OCI-LY7 (cell line): ENCODE results near the gene ARHGAP26. TPM values are rescaled to one million over a fixed set of nuclear protein-coding genes. Genes with fewer than 3 reads are reported as not detected.

Experiments used
- BruUV-seq: library from RNA; stranded (reverse); fragments of 400-500 nt; replicated peaks from 2 replicates; lab custom pipeline; 2021; lab: Mats Ljungman, UMichigan
- CTCF ChIA-PET: fragments of 300-600 bp; sonication (Branson Sonifier 250); formaldehyde crosslinking; loops from one replicate; lab custom pipeline; 2022; ENCODE audit warnings: antibody characterized with exemption; ENCODE audit not compliant: unreplicated experiment; lab: Charles Lee
- POLR2A ChIA-PET: fragments of 300-600 bp; sonication (Branson Sonifier 250); formaldehyde crosslinking; loops from one replicate; lab custom pipeline; 2022; ENCODE audit warnings: antibody characterized with exemption; lab: Charles Lee
- DNase-seq: peaks from one replicate; pipeline ENCODE4 v3.0.0-alpha.2; 2015; ENCODE audit warnings: low spot score
- H2AFZ ChIP-seq: fragments of 200-600 bp; sonication (generic), shearing (Covaris generic); 2 replicates; pipeline ENCODE4 v1.6.1; 2014; ENCODE audit warnings: mild to moderate bottlenecking, antibody characterized with exemption, low read length, moderate library complexity
- H3K27ac ChIP-seq: fragments of 200-600 bp; sonication (generic); 2 replicates; pipeline ENCODE4 v1.5.1; 2014; ENCODE audit warnings: mixed run types, low read depth, mild to moderate bottlenecking, moderate library complexity, low read length, inconsistent platforms; ENCODE audit not compliant: poor library complexity, severe bottlenecking
- H3K36me3 ChIP-seq: fragments of 200-600 bp; sonication (generic); 2 replicates; pipeline ENCODE4 v1.6.1; 2014; ENCODE audit warnings: mild to moderate bottlenecking, antibody characterized with exemption, low read length, moderate library complexity, mixed read lengths; ENCODE audit not compliant: insufficient read depth
- H3K4me1 ChIP-seq: fragments of 200-600 bp; sonication (generic); 2 replicates; pipeline ENCODE4 v1.5.1; 2014; ENCODE audit warnings: mild to moderate bottlenecking, low read length; ENCODE audit not compliant: insufficient read depth, poor library complexity, severe bottlenecking
- H3K4me2 ChIP-seq: fragments of 200-600 bp; sonication (generic); 2 replicates; pipeline ENCODE4 v1.6.1; 2014; ENCODE audit warnings: mild to moderate bottlenecking, low read length
- H3K4me3 ChIP-seq: fragments of 200-600 bp; sonication (generic); 2 replicates; pipeline ENCODE4 v1.5.1; 2014; ENCODE audit warnings: mild to moderate bottlenecking, low read depth, low read length; ENCODE audit not compliant: poor library complexity, severe bottlenecking
- H3K79me2 ChIP-seq: fragments of 200-600 bp; sonication (generic); 2 replicates; pipeline ENCODE4 v1.6.1; 2016; ENCODE audit warnings: low read depth, mild to moderate bottlenecking, low read length, moderate library complexity, mixed read lengths; ENCODE audit not compliant: insufficient read depth
- H3K9me2 ChIP-seq: fragments of 200-600 bp; sonication (generic); 2 replicates; pipeline ENCODE4 v1.6.1; 2016; ENCODE audit warnings: mild to moderate bottlenecking, low read length, mixed read lengths; ENCODE audit not compliant: insufficient read depth
- H3K9me3 ChIP-seq: fragments of 200-600 bp; sonication (generic); 2 replicates; pipeline ENCODE4 v1.6.1; 2014; ENCODE audit warnings: mild to moderate bottlenecking, mixed run types, low read length, mixed read lengths
- H4K20me1 ChIP-seq: fragments of 200-600 bp; sonication (generic); 2 replicates; pipeline ENCODE4 v1.6.1; 2014; ENCODE audit warnings: mild to moderate bottlenecking, antibody characterized with exemption, low read length, moderate library complexity, mixed read lengths; ENCODE audit not compliant: insufficient read depth
- CTCF ChIP-seq: fragments of 200-600 bp; sonication (generic); conservative IDR thresholded peaks from 2 replicates; pipeline ENCODE4 v1.5.1; 2014; ENCODE audit warnings: mild to moderate bottlenecking, antibody characterized with exemption, low read length, moderate library complexity, mixed read lengths
- EZH2phosphoT487 ChIP-seq: fragments of 200-600 bp; sonication (generic); IDR thresholded peaks from 2 replicates; pipeline ENCODE4 v1.6.1; 2018; ENCODE audit warnings: low read depth, borderline replicate concordance, mild to moderate bottlenecking, mixed run types, antibody characterized with exemption, low read length, moderate library complexity, mixed read lengths
- intact Hi-C: fragments of 100-400 bp; cut with micrococcal nuclease; formaldehyde crosslinking; loops from one replicate; pipeline ENCODE4 v1.10.0; 2022; ENCODE audit not compliant: unreplicated experiment
- total RNA-seq, 2 experiments: library from RNA; depleted of rRNA in 1 of 2; stranded (reverse); fragments of >200 nt in 1 of 2; shearing (Covaris generic) in 1 of 2; gene quantifications; 2 replicates each; pipeline ENCODE4 v1.2.3, GENCODE V29; 2014 to 2022

The ARHGAP26 gene
- total RNA-seq, 2 experiments from 2014 or later: 7.0 to 19.1 TPM

DNA sequence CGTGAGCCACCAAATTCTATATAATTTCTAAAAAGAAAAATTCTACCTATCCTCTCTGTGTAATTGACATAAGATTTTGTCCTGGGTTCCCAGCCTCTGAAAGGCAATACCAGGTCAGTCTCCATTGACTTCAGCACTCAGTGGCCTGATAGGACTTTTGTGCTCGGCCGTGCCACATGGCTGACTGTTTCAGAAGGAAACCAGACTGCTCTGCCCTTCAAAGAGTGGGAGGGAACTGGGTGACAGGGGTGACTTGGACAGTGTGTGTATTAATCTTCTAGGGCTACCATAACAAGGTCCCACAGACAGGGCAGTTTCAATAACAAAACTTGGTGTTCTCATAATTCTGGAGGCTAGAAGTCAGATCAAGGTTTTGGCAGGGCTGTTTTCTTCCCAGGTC, 43.0 kb downstream of the ARHGAP26 start:
- Histone ChIP-seq H3K4me2 (no peak overlapping the region), H3K4me1 (no peaks in the 10 kb centered on the region), H3K79me2 (no peaks in the 10 kb centered on the region), H4K20me1 (no peaks in the 10 kb centered on the region), H3K36me3 (no peaks in the 10 kb centered on the region), H3K4me3 (no peak overlapping the region), H3K9me2 (no peaks in the 10 kb centered on the region), H2AFZ (no peak overlapping the region), H3K27ac (no peak overlapping the region), H3K9me3 (no peaks in the 10 kb centered on the region)
- TF ChIP-seq EZH2phosphoT487 (no peak), CTCF (no peak)
- POLR2A ChIA-PET: no interaction called here
- CTCF ChIA-PET: no interaction called here
- DNase-seq: no peak
- BruUV-seq: no TSS peak
- intact Hi-C loops: no loop called here

GRCh38 chr5:142814122-142814521, 43.9 kb downstream of the ARHGAP26 start:
- DNase-seq: no peak
- BruUV-seq: no TSS peak
- H3K79me2 ChIP-seq: no peaks in the 10 kb centered on the region
- H3K4me2 ChIP-seq: no peak overlapping the region
- H4K20me1 ChIP-seq: no peaks in the 10 kb centered on the region
- POLR2A ChIA-PET: no interaction called here
- no peak overlapping the region for H3K27ac ChIP-seq
- TF ChIP-seq CTCF (no peak), EZH2phosphoT487 (no peak)
- no peak overlapping the region for H2AFZ ChIP-seq
- intact Hi-C loops: no loop called here
- no peaks in the 10 kb centered on the region for H3K36me3 ChIP-seq
- H3K9me2 ChIP-seq: no peaks in the 10 kb centered on the region
- no peak overlapping the region for H3K4me3 ChIP-seq
- no peaks in the 10 kb centered on the region for H3K4me1 ChIP-seq
- H3K9me3 ChIP-seq: no peaks in the 10 kb centered on the region
- CTCF ChIA-PET: no interaction called here

- POLR2A ChIA-PET: interaction anchor here (0.7 kb wide), 1 partner anchor 21 kb away, joined by 4 read pairs; no protein-coding TSS in a partner anchor
- no peaks in the 10 kb centered on the region for H3K36me3 ChIP-seq
- no peak overlapping the region for H2AFZ ChIP-seq
- no peaks in the 10 kb centered on the region for H3K9me3 ChIP-seq
- no peak overlapping the region for H3K4me3 ChIP-seq
- H3K27ac ChIP-seq: no peak overlapping the region
- H4K20me1 ChIP-seq: no peaks in the 10 kb centered on the region
- no peaks in the 10 kb centered on the region for H3K9me2 ChIP-seq
- H3K4me2 ChIP-seq: no peak overlapping the region
- intact Hi-C loops: no loop called here
- H3K4me1 ChIP-seq: no peaks in the 10 kb centered on the region
- BruUV-seq: no TSS peak
- no peak for TF ChIP-seq EZH2phosphoT487
- TF ChIP-seq CTCF: no peak
- CTCF ChIA-PET: no interaction called here
- H3K79me2 ChIP-seq: no peaks in the 10 kb centered on the region
- DNase-seq: no peak
Measured at GRCh38 chr5:142815469-142815868, 45.3 kb downstream of the ARHGAP26 start.
